Urothelium cell line (cell line): Measurements from ENCODE around the gene JADE2.
A peak's percentile ranks its signal among the peaks of the same experiment; 100 is the strongest.
"Not testable (repeated sequence)": the region's sequence is repeated elsewhere in the genome, so short reads cannot be mapped to it uniquely, and the experiment has no call there.

Experiments used
- DNase-seq: peaks from one replicate; pipeline ENCODE4 v3.0.0; 2011; ENCODE audit warnings: low spot score, mixed read lengths
- FAIRE-seq: peaks from 2 replicates; lab custom pipeline; 2011; peaks lifted over from hg19 to GRCh38; lab: Jason Lieb, UNC

The JADE2 gene

GRCh38 chr5:134547999-134548658 lies 22.7 kb downstream of the JADE2 start:
- DNase-seq (no peak), FAIRE-seq (no peak)

- no peak for FAIRE-seq
- no peak for DNase-seq
Measured at GRCh38 chr5:134549714-134550113, 24.2 kb downstream of the JADE2 start.

DNA sequence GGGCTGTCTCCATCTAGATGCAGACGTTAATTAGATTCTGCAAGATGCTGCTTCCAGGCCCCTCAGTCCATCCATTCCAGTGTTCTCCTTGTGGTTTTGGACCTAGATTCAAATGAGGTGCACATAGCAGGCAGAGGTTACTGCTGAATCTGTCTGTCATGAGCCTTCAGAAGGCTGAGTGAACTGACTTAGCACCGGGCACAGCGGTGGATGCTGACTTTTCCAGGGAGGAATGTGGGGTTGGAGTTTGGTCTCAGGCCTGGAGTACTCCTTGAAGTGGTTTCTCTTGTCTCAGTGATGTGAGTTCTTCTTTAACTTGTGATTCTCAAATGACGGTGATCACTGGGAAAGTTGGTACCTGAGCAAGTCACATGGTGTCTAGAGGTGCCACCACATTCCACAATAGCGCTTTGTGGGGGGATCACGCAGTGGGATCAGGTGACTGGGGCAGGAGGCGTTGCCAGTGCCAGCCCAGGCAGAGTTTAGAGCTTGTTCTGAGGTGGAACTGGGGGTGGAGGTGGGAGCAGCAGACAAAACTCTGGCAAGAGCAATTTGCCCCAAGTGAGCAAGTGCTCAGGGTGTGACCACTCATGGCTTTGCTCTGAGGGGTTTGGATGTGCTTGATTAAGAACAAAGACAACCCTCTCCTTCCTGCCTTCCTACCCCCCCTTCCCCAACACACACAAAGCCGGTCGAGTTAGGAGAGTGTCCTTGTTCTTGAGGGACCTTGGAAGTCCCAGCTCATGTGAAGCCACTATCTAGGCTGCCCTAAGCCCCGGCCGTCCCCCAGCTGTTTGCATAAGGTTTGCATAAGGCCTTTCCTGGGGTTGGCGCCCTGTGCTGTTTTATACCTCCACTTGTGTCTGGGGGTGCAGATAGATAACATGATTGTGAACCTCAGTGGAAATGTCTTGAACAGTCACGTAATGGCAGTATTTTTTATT lies 25.1 kb downstream of the JADE2 start:
- no peak for FAIRE-seq
- DNase-seq: no peak

- FAIRE-seq (no peak), DNase-seq (peak; percentile 15)
Measured at GRCh38 chr5:134551901-134552300, 26.4 kb downstream of the JADE2 start.

DNA sequence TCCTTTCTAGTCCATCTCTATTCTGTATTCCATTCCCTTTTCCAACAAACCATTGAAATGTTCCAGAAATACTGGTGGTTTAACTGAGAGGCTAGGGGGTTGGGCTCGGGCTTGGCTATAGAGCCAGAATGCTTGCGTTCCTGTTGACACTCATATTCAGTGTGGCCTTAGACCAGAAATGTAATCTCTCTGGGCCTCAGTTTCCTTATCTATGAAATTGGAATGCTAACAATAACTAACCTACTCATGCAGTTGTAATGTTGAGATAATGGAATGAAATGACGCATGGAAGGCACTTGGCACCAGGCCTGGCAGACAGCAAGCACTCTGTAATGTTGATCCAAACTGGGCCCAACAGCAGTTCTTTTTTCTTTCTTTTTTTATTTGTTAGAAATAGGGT lies 26.8 kb downstream of the JADE2 start:
- no peak for FAIRE-seq
- peak; percentile 16 for DNase-seq

DNA sequence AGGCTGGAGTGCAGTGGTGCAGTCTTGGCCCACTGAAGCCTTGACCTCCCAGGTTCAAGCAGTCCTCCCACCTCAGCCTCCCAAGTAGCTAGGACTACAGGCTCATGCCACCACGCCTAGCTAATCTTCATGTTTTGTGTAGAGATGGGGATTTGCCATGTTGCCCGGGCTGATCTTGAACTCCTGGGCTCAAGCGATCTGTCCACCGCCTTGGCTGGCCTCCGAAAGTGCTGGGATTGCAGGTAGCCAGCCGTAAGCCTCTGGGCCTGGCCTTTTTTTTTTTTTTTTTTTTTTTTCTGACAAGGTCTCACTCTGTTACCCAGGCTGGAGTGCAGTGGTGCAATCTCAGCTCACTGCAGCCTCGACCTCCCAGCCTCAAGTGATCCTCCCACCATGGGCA lies 27.2 kb downstream of the JADE2 start:
- FAIRE-seq, DNase-seq: not testable (repeated sequence)

- FAIRE-seq (no peak), DNase-seq (no peak)
Measured at GRCh38 chr5:134553821-134554267, 28.4 kb downstream of the JADE2 start.

- DNase-seq (peak; percentile 43), FAIRE-seq (no peak)
Measured at GRCh38 chr5:134554319-134555222, 29.1 kb downstream of the JADE2 start.

GRCh38 chr5:134555223-134555889 lies 29.9 kb downstream of the JADE2 start:
- DNase-seq: no peak
- FAIRE-seq: no peak

- FAIRE-seq (no peak), DNase-seq (peak; percentile 82)
Measured at GRCh38 chr5:134555890-134556311, 30.4 kb downstream of the JADE2 start.

DNA sequence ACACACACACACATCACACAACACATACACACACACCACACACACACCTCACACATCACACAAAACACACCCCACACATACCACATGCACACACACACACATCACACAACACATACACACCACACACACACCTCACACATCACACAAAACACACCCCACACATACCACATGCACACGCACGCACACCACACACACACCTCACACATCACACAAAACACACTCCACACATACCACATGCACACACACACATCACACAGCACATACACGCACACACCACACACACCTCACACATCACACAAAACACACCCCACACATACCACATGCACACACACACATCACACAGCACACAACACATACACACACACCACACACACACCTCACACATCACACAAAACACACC lies 31.1 kb downstream of the JADE2 start:
- DNase-seq: not testable (repeated sequence)
- FAIRE-seq: peak; percentile 95

DNA sequence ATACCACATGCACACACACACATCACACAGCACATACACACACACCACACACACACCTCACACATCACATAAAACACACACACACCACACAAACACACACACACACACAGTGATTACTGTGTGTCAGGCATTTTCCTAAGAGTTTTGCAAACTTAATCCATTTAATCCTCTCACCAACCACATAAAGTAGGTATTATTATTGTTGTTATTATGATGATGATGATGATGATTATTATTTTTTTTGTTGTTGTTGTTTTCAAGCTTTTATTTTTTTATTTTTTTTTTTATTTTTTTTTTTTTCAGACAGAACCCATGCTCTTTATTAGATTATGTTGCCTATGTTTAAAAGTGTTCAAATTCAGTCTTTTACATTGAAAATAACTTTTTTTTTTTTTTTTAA lies 31.5 kb downstream of the JADE2 start:
- FAIRE-seq (no peak), DNase-seq (no peak)

GRCh38 chr5:134559672-134560071 lies 34.2 kb downstream of the JADE2 start:
- FAIRE-seq (no peak), DNase-seq (no peak)

DNA sequence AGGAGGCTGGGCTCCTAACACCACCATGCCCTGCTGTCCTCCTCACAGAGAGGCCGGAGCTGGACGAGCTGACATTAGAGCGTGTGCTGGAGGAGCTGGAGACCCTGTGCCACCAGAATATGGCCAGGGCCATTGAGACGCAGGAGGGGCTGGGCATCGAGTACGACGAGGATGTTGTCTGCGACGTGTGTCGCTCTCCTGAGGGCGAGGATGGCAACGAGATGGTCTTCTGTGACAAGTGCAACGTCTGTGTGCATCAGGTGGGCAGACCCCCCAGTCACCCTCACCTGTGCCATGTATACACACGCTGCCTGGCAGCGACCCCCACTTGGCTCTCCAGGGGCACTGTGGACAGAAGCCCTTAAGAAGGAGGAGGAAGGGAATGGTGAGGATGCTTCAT lies 35.2 kb downstream of the JADE2 start:
- DNase-seq (no peak), FAIRE-seq (no peak)

DNA sequence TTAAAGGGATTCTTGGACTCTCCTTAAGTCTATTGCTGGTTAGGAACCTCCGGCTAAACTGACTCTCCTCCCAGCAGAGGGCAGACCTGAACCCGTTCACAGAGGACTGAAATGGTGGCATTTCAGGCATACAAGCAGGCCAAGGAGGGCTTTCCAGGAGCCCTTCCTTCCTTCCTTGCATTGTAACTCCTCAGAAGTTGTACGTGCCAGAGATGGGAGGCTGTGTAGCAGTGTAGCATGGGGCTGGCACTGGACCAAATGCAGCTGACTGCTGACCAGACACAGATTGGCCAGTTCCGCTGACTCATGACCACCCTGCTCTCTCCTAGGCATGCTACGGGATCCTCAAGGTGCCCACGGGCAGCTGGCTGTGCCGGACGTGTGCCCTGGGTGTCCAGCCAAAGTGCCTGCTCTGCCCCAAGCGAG lies 36.4 kb downstream of the JADE2 start:
- DNase-seq (no peak), FAIRE-seq (no peak)

DNA sequence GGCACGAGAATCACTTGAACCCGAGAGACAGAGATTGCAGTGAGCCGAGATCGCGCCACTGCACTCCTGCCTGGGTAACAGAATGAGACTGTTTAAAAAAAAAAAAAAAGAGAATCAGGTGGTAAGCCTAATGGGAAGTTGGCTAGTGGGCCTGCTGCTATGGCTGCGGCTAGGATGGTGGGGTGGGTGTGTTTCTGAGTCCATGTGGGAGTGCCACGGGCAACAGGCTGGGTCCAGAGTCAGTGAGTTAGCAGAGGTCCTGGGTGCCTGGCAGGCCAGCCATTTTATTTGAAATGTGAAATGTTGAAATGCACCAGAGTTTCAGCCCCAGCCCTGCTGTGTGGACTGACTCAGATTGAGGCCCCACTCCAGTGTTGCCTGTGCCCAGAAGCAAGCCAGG lies 37.8 kb downstream of the JADE2 start:
- no peak for FAIRE-seq
- no peak for DNase-seq

GRCh38 chr5:134563962-134564361 lies 38.5 kb downstream of the JADE2 start:
- no peak for FAIRE-seq
- DNase-seq: no peak

- no peak for FAIRE-seq
- DNase-seq: no peak
Measured at GRCh38 chr5:134564396-134564795, 38.9 kb downstream of the JADE2 start.

- no peak for FAIRE-seq
- DNase-seq: no peak
Measured at GRCh38 chr5:134565791-134566740, 40.6 kb downstream of the JADE2 start.
